Uterus (tissue), 2 donors: ENCODE data around the gene NINL.
"Not testable (repeated sequence)": the region's sequence is repeated elsewhere in the genome, so short reads cannot be mapped to it uniquely, and the experiment has no call there.

Experiments used
- POLR2A ChIP-seq, 2 donors: fragments of 450-650 bp; IDR thresholded peaks; one replicate each; pipeline ENCODE4 v1.6.1; 2016; ENCODE audit warnings: antibody characterized with exemption in 2 of 2, mild to moderate bottlenecking in 1 of 2, moderate library complexity in 1 of 2
- TF ChIP-seq, protein P1 (sequence below), 4 experiments: fragments of 200-600 bp in 2 of 4; fragments of 450-650 bp in 2 of 4; sonication (generic) in 2 of 4; IDR thresholded peaks; one replicate each; pipeline ENCODE4 v1.5.1; 2016 to 2019; ENCODE audit warnings: antibody characterized with exemption in 4 of 4, mild to moderate bottlenecking in 2 of 4, moderate library complexity in 1 of 4

DNA sequence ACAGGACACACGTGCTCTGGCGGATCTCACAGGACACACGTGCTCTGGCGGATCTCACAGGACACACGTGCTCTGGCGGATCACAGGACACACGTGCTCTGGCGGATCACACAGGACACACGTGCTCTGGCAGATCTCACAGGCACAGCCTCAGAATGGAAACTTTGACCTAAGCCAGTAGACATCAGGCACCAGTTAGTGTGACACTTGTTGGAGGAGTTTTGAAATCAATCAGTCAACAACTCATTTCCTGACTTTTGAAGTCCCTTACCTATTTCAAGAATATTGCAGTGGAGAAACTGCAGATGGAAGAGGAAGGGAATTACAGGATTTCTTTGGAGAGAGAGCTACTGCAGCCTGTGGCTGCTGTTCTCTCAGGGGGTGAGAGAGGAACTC lies 17.6 kb upstream of the NINL start:
- TF ChIP-seq, protein P1, sequence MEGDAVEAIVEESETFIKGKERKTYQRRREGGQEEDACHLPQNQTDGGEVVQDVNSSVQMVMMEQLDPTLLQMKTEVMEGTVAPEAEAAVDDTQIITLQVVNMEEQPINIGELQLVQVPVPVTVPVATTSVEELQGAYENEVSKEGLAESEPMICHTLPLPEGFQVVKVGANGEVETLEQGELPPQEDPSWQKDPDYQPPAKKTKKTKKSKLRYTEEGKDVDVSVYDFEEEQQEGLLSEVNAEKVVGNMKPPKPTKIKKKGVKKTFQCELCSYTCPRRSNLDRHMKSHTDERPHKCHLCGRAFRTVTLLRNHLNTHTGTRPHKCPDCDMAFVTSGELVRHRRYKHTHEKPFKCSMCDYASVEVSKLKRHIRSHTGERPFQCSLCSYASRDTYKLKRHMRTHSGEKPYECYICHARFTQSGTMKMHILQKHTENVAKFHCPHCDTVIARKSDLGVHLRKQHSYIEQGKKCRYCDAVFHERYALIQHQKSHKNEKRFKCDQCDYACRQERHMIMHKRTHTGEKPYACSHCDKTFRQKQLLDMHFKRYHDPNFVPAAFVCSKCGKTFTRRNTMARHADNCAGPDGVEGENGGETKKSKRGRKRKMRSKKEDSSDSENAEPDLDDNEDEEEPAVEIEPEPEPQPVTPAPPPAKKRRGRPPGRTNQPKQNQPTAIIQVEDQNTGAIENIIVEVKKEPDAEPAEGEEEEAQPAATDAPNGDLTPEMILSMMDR (IDR thresholded peaks at IDR 0.05), result not testable (repeated sequence)
- TF ChIP-seq POLR2A (IDR thresholded peaks at IDR 0.05), result not testable (repeated sequence)
